GM19452 (cell line): ENCODE data around the gene KLF13.

ENCODE experiments used
- ATAC-seq: cut with Tn5 transposase; IDR thresholded peaks from one replicate; pipeline ENCODE4 v1.9.1; 2021; ENCODE audit not compliant: unreplicated experiment

Gene KLF13

GRCh38 chr15:31377030-31377429, 50.4 kb downstream of the KLF13 start:
- ATAC-seq: no peak

- ATAC-seq: no peak
Observed at GRCh38 chr15:31378363-31378903, 51.8 kb downstream of the KLF13 start.

GRCh38 chr15:31379042-31379441, 52.4 kb downstream of the KLF13 start:
- no peak for ATAC-seq

- no peak for ATAC-seq
Observed at GRCh38 chr15:31379577-31379976, 52.9 kb downstream of the KLF13 start.

- no peak for ATAC-seq
Observed at GRCh38 chr15:31381801-31382712, 55.4 kb downstream of the KLF13 start.

DNA sequence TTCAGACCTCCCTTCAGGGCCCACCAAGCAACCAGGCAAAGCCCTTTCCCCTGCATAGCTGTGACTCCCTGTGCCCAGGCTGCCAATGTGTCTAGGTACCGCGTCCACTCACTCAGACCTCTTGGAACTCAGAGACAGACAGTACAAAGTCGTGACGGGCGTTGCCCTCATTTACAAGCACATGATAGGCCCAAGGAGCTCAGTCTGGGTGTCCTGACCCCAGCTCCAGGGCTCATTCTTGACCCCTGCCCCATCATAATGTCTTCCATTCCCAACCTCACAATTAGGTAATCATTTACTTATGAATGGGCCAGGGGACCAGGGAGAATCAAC, 56.0 kb downstream of the KLF13 start:
- ATAC-seq: no peak

- no peak for ATAC-seq
Observed at GRCh38 chr15:31383139-31383538, 56.5 kb downstream of the KLF13 start.

- ATAC-seq: no peak
Observed at GRCh38 chr15:31384568-31384967, 57.9 kb downstream of the KLF13 start.

DNA sequence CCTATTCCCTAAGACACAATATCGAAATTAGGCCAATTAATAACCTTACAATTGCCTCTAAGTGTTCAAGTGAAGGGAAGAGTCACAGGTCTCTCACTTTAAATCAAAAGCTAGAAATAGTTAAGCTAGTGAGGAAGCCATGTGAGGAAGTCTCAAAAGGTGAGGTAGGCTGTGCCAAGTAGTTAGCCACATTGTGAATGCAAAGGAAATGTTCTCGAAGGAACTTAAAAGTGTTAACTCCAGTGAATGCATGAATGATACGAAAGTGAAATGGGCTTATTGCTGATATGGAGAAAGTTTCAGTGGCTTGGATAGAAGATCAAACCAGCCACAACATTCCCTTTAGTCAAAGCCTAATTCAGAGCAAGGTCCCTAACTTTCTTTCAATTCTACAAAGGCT, 59.1 kb downstream of the KLF13 start:
- ATAC-seq: no peak

- no peak for ATAC-seq
Observed at GRCh38 chr15:31387092-31387478, 60.5 kb downstream of the KLF13 start.

- ATAC-seq: no peak
Observed at GRCh38 chr15:31387479-31388118, 61.0 kb downstream of the KLF13 start.

DNA sequence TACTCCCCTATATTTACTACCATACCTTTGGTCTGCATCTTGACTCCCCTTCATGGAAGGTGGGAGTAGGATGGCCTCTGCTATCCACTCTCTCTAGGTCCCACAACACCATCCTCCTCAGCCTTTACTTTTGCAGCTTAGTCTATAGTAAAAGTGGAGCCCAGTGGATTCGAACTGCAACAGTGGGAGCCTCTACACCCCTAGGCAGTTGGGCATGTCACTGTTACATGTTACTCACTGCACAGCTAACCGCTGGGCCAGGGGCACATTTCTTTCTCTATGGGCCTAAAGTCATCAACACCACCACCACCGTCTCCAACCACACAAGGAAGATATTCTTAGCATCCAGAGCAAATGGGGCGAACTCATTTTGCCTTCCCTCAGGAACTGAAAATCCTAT, 62.9 kb downstream of the KLF13 start:
- no peak for ATAC-seq

DNA sequence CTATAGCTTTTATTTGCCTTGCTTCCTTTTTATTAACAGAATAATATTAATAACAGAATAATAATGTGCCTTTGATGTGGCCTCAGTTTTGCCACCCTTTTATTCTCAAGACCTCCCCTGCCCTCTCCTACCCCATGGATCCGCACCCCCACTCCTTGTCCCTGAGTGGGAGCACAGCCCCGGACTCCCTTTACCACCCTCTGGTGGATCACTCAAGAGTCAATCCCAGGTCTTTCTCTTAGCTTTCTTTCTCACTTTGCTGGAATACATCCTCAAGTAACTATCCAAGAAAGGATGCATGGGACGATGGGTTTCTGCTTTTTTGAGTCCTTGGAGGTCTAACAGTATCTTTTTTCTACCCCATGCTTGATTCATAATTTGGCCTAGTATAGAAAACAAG, 63.4 kb downstream of the KLF13 start:
- ATAC-seq: no peak

GRCh38 chr15:31390777-31391486, 64.3 kb downstream of the KLF13 start:
- ATAC-seq: no peak

DNA sequence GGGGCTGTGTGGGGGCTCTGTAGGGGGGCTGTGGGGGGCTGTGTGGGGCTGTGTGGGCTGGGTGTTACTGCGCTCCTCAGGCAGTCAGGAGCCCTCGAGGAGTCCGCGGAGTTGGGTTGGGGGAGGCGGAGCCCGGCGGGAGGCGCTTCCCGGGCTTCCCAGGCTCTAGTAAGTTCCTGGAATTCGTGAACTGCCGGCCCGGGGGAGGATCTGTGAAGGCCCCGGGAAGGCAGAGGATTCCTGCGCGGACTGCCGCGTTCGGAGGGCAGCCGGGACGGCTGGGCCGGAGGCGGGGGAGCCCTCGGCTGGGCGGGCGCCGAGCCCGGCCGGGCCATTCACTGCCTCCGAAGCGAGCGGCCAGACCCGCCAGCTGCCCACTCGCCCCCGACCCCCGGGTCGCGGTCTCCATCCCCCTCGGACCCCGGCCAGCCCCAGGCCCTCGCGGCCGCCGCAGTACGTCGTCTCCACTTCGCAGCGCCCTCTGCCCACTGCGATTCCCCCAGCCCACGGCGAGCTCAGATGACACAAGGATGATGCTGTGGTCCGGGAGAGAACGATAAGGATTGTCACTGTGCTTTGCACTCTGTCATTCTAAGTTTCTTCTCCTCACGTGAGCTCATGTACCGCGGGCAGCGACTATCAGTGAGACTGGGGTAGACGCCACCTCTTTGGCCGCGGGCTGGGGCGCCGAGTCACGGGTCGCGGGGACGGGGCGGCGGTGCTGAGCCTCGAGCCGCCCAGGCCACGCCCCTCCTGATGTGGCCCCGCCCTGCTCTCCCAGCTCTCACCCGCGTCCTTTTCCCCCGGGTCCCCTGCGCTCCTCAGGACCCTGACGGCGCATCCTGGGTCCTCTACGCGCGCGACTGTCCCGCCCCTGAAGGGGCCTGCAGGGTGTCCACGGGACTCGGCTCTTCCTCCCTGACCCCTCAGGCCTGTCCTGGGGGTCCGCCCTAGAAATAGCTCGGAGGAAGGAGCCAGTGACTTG, 65.3 kb downstream of the KLF13 start:
- ATAC-seq: peak; percentile 83

GRCh38 chr15:31392761-31393401, 66.2 kb downstream of the KLF13 start:
- ATAC-seq: peak; percentile 28

- no peak for ATAC-seq
Observed at GRCh38 chr15:31393444-31394091, 66.9 kb downstream of the KLF13 start.

- ATAC-seq: no peak
Observed at GRCh38 chr15:31396881-31397560, 70.4 kb downstream of the KLF13 start.
